Head of caudate nucleus (tissue), 42 donors: ENCODE data around the gene SYTL1.

Experiments
- DNase-seq, 42 donors: peaks; one replicate each; pipeline versions ENCODE4 v3.0.0 to v3.0.0-alpha.2; 2020 to 2021; ENCODE audit warnings: mixed read lengths in 7 of 42
- intact Hi-C: fragments of 100-400 bp; cut with DNase I; formaldehyde crosslinking; loops from one replicate; pipeline ENCODE4 v1.15.0; 2022

The SYTL1 gene

GRCh38 chr1:27357281-27358037, 15.6 kb downstream of the SYTL1 start:
- intact Hi-C loops, result loop anchor here (5.0 kb wide), 1 partner anchor 35 kb away; the partner anchor contains the start of gene GPR3
- peak; percentile 28 to 89 (median 72) for DNase-seq

DNA sequence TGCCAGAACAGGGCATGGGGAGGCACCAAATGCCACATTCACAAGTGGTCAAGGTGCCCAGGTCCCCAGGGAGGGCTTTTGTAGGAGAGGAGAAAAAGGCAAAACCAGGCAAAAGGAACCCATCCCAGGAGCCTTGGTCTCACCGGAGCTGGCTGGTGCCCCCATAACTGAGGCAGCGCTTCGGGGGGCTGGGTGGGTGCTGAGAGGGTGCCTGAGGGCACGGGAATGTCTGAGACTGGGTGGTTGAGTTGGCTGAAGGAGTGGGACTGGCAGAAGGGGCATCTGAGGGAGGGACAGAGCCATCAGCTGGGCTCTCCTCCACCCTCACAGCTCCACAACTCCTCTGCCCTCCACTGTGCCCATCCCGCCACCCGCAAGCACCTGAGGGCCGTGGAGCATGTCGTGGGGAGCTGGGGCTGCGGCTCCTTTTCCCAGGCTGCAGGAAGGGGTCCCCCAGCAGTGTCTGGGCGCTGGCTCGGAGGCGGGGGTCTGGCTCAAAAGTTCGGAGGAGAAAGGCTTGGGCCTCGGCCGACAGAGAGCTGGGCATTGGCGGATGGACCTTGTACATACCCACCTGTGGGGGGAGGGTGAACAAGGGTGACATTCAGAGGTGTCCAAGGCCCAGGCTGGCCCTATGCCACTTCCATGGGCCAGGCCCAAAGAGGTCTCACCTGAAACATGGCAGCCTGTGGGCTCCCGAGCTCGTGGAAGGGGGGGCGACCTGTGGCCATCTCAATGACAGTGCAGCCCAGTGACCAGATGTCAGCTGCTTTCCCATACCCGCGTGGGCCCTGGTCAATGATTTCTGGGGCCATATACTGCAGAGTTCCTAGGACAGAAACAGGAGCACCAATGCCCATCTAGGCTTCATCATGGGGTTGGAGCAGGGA, 16.5 kb downstream of the SYTL1 start:
- no peak for DNase-seq
- intact Hi-C loops, result loop anchor here (5.0 kb wide), 1 partner anchor 34 kb away; the partner anchor contains the start of gene GPR3

DNA sequence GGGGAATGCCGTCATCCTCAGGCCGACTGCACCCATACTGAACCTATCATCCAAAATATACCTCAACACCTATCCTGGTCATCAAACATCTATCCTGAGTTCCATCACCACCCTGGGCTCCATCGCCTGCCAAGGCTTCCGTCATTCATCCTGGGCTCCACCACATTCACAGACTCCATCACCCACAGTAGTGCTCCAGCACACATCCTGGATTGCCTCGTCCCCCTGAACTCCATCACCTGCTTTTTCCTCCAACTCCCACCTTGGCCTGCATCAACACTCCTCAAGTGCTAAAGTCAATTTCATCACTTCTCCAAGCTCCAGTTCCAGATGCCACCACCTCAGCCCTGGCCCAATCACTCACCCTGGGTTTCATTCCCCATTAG, 17.1 kb downstream of the SYTL1 start:
- no peak for DNase-seq
- intact Hi-C loops, result loop anchor here (5.0 kb wide), 1 partner anchor 33 kb away; the partner anchor contains the start of gene GPR3

DNA sequence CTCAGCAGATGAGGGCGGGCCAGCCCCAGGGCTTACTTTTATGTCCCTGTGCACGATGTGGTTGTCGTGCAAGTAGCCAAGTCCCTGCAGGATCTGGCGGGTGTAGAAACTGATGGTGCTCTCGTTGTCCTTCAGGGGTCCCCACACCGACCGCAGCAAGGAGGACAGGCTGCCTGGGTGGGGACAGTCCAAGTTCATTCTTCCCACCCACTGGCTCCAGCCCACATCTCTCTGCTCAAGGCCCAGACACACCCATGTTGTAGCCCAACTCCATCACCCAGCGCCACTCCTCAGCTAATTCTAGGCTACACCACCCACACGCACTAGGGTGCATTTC, 18.0 kb downstream of the SYTL1 start:
- DNase-seq, result no peak
- intact Hi-C loops, result loop anchor here (5.0 kb wide), 1 partner anchor 33 kb away; the partner anchor contains the start of gene GPR3

DNA sequence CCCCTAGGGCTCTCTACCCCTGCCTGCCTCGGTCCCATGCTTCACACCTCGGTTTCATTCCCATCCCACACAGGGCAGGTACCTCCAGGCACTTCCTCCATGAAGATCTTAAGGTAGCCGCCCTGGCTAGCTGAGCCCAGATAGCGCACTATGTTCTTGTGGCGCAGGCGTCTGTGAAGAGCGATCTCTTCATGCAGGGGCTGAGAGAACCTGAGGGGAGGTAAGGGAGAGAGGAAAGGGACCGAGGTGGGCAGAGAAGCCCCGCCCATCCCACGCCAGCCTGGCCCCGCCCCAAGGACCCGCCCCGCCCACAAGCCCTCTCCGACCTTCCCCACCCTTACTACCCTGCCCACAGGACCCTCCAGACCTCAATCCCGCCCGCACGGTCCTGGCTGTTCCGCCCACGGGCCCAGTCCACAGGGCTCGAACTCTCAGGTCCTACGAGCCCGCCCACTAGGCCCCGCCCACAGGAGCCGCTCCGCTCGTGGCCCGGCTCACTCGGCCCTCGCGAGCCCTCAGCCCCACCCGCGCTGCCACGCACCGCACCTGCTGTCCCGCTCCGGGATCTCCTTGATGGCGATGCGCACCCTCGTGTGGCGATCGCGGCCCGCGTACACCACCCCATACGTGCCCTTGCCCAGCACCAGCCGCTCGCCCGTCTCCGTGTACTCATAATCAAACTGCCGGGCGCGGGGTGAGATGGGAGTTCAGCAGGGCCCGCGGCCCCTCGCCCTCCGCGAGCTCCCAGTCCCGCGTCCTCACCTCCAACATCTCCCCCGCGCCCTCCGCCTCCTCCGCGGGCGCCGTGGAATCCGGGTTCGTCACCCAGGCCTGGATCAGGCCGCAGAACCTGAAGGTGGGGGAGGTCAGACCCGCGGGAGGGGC, 18.6 kb downstream of the SYTL1 start:
- intact Hi-C loops, result no loop called here
- peak in 12 of 42 donors; percentile 22 to 60 (median 28) for DNase-seq

DNA sequence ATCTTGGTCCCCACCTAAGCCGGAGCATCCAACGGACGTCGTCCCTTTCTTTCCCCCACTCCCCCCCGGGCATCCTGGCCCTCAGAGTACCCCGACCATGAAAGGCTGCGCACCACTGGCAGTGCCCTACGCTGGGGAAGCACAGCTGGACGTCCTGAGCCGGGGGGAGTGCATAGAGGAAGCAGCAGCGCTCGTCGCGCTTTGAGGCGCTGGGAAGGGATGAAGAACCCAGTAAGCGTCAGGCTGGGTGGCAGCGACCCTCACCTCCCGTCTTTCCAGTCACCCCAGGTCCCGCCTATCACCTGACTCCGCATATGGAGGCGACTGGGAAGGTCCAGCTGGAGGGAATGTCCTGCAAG, 19.2 kb downstream of the SYTL1 start:
- intact Hi-C loops, result no loop called here
- no peak for DNase-seq

DNA sequence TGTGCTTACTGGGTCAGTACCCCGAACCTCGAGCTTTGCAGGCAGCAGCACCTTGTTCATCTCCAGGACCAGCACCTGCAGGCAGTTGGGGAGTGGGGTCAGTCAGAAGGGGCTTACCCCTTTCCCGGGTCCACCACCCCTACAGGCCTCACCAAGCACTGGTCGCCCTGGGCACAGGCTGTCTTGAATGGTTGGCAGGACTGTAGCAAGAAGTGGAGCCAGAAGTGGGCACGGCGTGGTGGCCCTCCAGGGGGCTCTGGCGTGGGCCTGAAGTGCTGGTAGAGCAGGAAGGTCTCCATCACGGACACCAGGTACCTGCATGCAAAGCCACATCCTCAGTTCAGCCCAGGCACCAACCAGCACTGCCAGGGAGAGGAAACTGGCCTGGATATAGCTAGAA, 19.7 kb downstream of the SYTL1 start:
- no peak for DNase-seq
- intact Hi-C loops, result no loop called here

GRCh38 chr1:27363766-27364695, 22.2 kb downstream of the SYTL1 start:
- intact Hi-C loops, result no loop called here
- DNase-seq, result no peak

GRCh38 chr1:27364696-27365371, 23.0 kb downstream of the SYTL1 start:
- DNase-seq, result no peak
- intact Hi-C loops, result no loop called here

DNA sequence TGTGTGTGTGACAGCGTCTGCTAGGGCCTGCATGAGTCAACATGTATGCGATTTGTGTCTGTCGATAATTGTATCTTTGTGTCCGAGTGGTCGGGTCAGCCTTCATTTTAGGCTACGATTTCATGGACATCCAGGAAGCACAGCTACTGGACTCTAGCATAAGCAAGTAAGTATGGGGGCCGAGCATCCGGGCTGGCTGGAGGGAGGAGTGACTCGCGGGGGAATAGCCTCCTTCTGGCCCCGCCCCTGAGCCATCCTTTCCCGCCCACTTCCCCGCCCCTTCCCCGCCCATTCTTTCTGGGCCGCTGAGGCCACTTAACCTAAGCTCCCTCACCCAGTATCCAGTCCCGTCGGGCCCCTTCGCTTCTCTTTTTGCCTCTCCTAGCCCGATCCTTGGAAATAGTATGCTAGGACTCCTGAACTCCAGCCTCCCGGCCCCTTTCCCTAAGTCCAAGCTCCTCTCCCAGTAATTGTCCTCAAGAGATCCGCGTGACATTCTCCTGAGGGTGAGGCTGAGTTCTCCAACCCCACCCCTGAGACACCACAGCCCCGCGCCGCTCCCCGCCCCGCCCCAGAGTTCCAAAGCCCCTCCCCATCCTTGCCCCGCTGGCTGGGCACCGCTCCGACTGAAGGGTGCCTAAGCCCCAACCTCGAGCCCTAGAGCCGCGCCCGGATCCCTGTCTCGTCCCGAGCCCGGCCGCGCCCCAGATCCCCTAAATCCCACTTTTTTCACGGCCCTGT, 23.7 kb downstream of the SYTL1 start:
- intact Hi-C loops, result no loop called here
- DNase-seq, result peak; percentile 68 to 92 (median 81)

DNA sequence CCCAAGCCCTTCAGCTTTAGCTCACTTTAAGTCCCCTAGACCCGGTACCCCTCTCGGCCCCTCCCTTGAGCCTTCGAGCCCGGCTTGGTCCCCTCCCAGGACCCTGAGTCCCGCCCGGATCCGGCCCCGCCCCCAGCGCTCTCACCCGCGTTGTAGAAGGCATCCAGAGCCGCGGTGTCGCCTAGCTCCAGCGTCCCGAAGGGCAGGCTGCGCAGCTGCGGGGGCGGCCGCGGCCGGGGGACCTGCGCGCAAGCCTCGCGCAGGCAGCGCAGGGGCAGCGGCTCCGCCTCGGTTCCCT, 24.2 kb downstream of the SYTL1 start:
- intact Hi-C loops, result no loop called here
- peak; percentile 15 to 79 (median 59) for DNase-seq

DNA sequence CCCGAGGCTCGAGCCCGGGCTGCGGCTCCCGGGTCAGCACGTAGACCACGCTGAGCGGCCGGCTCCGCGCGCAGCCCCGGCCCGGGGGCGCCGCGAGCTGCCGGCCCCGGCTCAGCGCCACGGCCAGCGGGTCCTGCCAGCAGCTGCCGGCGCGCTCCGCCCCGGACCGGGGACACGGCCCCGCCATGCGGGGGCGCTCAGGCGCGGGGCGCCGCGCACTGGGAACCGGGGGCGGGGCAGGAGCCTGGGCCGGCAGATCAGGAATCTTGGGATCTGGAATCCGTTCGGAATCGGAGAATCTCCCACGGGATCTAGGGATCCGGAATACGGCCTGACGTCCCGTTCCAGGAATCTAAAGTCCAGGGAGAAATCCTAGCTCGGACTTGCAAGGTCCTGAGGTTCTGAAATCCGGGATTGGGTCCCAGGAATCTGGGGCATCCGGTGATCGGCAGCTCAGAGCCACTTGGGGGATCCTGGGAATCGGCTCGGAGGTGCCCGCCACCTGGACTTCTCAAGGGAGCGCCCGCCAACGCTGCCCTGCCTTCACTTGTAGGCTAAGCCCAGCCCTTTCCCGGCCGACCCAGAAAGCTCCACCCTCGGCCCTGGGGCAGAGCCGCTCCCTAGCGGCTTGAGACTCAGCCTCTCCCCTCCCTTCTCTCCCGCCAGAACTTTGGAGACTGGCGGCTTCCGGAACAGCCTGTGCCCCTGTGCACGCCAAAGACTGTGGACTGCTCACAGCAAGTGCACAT, 24.8 kb downstream of the SYTL1 start, which contains the start of gene MAP3K6:
MAP3K6 (minus strand) TSS at position 551 of the 749 bp plus-strand sequence; CDS start at position 187, 364 bp downstream.
- DNase-seq, result peak in 41 of 42 donors; percentile 28 to 82 (median 56)
- intact Hi-C loops, result no loop called here

DNA sequence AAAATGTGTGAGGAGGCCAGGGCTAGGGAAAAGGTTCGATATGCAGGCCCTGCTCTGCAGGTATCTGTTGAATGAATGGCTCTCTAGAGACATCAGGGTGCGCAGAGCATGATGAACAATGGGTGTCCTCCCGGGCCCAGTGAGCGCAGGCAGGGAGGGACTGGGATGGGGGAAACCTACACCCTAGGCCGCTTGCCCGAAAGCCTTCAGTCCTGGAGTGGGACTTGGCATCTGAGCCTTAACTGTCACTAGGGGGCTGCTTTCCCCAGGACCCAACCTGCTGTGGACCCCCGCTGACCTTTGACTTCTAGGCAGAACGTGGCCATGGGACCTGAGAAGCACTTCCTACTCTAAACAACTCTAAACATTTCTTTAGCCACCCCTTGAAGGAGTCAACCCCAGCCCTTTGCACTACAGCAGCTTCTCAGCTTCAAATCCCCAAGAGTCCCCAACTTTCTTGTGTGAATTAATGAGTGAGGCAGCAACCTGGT, 25.4 kb downstream of the SYTL1 start:
- intact Hi-C loops, result no loop called here
- no peak for DNase-seq

GRCh38 chr1:27368869-27369582, 27.2 kb downstream of the SYTL1 start:
- no peak for DNase-seq

DNA sequence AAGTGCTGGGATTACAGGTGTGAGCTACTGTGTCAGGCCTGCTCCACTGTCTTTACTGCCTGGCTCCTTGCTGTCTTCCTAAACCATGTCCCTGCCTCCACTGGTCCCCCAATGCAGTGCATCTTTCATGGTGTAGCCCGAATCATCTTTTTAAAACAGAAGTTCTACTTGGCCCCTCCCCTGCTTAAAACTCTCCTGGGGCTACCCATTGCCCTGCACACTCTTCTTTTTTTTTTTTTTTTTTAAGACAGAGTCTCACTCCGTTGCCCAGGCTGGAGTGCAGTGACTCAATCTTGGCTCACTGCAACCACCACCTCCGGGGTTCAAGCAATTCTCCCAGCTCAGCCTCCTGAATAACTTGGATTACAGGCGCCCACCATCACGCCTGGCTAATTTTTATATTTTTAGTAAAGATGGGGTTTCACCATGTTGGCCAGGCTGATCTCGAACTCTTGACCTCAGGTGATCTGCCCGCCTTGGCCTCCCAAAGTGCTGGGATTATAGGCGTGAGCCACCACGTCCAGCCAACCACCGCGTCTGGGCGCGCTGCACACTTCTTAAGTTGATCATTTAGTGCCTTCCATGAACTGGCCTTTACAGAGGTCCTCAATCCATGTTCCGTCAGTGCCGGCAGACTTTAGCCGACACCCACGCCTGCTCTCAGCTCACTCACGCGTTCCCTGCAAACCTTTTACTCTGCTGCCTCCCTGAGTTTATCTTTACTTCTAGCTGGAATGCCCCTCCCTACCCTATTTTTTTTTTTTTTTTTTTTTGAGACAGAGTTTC, 30.4 kb downstream of the SYTL1 start:
- no peak for DNase-seq
- intact Hi-C loops, result no loop called here

More at GRCh38 chr1:27368869-27369582, 27.2 kb downstream of the SYTL1 start:
- intact Hi-C loops, result no loop called here
